Mononuclear cell (primary cell): ENCODE data around the gene ARL15. TPM values are rescaled to one million over a fixed set of nuclear protein-coding genes. Genes with fewer than 3 reads are reported as not detected.

ENCODE experiments used
- H3K27me3 ChIP-seq: 2 replicates; pipeline ENCODE4 v1.6.0; 2011; ENCODE audit warnings: low read length, control low read depth; ENCODE audit not compliant: insufficient read depth
- H3K4me1 ChIP-seq: 2 replicates; pipeline ENCODE4 v1.5.1; 2011; ENCODE audit warnings: mild to moderate bottlenecking, low read length, control low read depth; ENCODE audit not compliant: insufficient read depth
- H3K4me3 ChIP-seq: 2 replicates; pipeline ENCODE4 v1.5.1; 2011; ENCODE audit warnings: mild to moderate bottlenecking, low read length, moderate library complexity
- H3K9me3 ChIP-seq: 2 replicates; pipeline ENCODE4 v1.5.1; 2011; ENCODE audit warnings: low read depth, mild to moderate bottlenecking, control low read depth, low read length
- total RNA-seq: library from RNA; depleted of rRNA; stranded (reverse); fragments of >200 nt; gene quantifications from one replicate; pipeline ENCODE4 v1.2.3, GENCODE V29; 2012

ARL15 gene
- total RNA-seq, 1 donor: 30.3 TPM

GRCh38 chr5:53913941-53914340 lies 396.4 kb downstream of the ARL15 start:
- H3K4me1 ChIP-seq: no peaks in the 10 kb centered on the region
- H3K9me3 ChIP-seq: no peaks in the 10 kb centered on the region
- H3K4me3 ChIP-seq: no peak overlapping the region
- no peaks in the 10 kb centered on the region for H3K27me3 ChIP-seq

- no peaks in the 10 kb centered on the region for H3K4me1 ChIP-seq
- no peaks in the 10 kb centered on the region for H3K9me3 ChIP-seq
- no peaks in the 10 kb centered on the region for H3K27me3 ChIP-seq
- no peak overlapping the region for H3K4me3 ChIP-seq
Observed at GRCh38 chr5:53908757-53909156, 401.6 kb downstream of the ARL15 start.

GRCh38 chr5:53907827-53908226 lies 402.5 kb downstream of the ARL15 start:
- Histone ChIP-seq H3K27me3 (no peaks in the 10 kb centered on the region), H3K4me3 (no peak overlapping the region), H3K4me1 (no peaks in the 10 kb centered on the region), H3K9me3 (no peaks in the 10 kb centered on the region)

GRCh38 chr5:53906736-53907135 lies 403.6 kb downstream of the ARL15 start:
- Histone ChIP-seq H3K4me1 (no peaks in the 10 kb centered on the region), H3K4me3 (no peak overlapping the region), H3K9me3 (no peaks in the 10 kb centered on the region), H3K27me3 (no peaks in the 10 kb centered on the region)

DNA sequence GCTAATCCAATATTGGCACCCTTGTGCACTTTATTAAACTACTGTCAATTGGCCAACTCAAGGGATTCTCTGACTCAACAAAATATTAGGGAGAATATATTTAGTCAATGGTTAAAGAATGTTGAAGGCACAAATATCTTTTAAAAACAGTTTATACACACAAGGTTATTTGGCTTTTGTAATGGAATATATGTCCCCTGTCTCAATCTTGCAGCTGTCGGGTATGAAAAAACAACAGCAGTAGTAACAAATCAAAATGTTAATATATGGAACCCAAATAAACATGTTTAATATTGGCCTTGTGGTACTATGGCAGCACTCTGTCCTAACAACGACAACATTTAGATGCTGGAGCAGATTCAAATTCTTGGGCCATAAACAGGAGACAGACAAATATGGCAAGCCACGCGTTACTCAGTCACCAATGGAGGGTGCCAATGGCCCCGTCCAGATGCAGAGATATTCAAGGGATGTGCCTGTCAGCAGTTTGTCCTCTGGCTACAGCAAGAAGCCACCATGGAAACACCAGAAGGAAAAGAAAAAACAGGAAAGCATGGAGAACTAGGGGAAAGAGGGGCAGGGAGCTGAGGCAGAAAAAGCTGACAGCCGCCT lies 408.0 kb downstream of the ARL15 start:
- no peaks in the 10 kb centered on the region for H3K9me3 ChIP-seq
- H3K27me3 ChIP-seq: no peaks in the 10 kb centered on the region
- no peaks in the 10 kb centered on the region for H3K4me1 ChIP-seq
- H3K4me3 ChIP-seq: no peak overlapping the region

GRCh38 chr5:53900677-53901076 lies 409.7 kb downstream of the ARL15 start:
- Histone ChIP-seq H3K4me3 (no peak overlapping the region), H3K27me3 (no peaks in the 10 kb centered on the region), H3K4me1 (no peaks in the 10 kb centered on the region), H3K9me3 (no peaks in the 10 kb centered on the region)

DNA sequence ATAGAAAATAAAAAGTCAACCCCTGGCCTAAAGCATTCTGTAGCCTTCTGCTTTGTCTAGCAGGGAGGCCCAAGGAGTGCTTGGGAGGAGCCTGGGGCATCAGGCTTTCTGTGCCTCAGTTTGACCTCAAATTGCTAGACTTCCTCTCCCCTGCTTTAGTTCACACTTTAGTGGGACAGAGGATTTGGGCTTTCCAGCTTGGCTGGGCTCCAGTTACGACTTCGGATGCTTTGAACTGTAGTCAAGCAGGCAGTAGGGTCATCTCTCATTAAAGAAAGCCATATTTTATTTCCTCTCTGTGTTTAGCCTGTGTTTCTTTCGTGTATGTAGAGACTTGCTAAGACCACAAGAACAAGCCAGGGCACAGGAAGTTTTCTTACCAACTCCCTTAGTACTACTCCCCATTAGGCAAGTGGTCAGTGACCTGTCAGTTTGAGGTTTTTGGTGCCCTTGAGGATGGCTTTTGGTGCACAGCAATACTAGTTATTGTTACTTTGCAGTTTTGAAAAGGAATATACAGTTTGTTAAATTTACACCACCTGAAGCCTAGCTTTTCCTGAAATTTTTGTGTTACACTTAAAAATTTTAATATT lies 415.2 kb downstream of the ARL15 start:
- H3K27me3 ChIP-seq: no peaks in the 10 kb centered on the region
- H3K4me1 ChIP-seq: no peaks in the 10 kb centered on the region
- no peaks in the 10 kb centered on the region for H3K9me3 ChIP-seq
- H3K4me3 ChIP-seq: no peak overlapping the region

DNA sequence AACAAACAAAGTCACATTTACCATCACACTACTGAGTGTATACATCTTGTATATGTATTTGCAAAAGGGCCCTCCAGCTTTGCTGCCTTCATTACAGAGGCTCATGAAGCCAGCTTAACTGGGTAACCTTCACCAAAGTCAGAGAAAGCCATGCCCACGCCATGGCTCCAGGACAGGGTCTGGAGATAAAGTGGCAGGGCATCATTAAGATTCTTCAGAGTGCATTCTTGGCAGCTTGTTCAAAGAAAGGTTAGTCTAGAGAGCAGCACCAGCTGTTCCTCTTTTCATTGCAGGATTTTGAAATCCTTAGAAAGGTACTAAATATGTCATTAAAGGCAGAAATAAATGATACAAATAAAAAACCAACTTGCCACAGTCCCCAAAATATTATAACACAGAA lies 416.7 kb downstream of the ARL15 start:
- H3K4me1 ChIP-seq: no peaks in the 10 kb centered on the region
- no peaks in the 10 kb centered on the region for H3K27me3 ChIP-seq
- H3K9me3 ChIP-seq: no peaks in the 10 kb centered on the region
- no peak overlapping the region for H3K4me3 ChIP-seq

- Histone ChIP-seq H3K27me3 (no peaks in the 10 kb centered on the region), H3K4me3 (no peak overlapping the region), H3K9me3 (no peaks in the 10 kb centered on the region), H3K4me1 (no peaks in the 10 kb centered on the region)
Observed at GRCh38 chr5:53892224-53892623, 418.1 kb downstream of the ARL15 start.

DNA sequence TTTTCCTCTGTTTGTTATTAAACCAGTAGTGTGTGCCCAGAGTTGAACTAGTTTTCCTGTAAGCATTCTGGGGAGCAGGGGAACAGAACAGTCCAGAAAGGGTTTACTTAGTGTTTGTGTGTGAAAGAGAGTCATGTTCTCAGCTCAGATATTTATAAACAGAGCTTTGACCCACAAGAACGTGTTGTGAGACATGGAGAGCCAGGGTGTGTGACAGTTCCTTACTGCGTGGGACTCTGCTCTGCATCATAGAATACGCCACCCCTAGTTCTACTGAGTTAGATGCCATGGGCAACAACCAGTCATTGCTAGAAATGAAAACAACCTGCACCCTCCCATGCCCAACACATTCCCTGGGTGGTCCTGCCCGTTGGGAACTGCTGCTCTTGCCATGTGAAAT lies 419.2 kb downstream of the ARL15 start:
- Histone ChIP-seq H3K4me1 (no peaks in the 10 kb centered on the region), H3K9me3 (no peaks in the 10 kb centered on the region), H3K4me3 (no peak overlapping the region), H3K27me3 (no peaks in the 10 kb centered on the region)

DNA sequence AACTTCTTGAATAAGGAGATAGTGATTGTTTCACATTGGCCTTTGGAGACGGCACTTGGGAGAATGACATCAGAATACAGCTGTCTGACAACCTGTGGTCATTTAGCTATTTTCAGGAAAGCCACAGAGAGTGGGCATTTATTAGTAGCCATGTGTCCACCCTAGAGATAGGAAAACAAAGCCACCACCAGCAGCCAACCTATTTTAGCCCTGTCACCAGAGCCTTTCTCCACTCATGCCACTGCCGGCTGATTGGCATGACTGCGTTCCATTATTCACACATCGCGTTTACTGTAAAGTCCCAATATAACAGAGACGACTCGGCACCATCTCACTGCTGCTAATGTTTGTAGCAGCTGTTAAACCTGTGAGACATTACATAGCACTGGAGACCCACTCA lies 419.9 kb downstream of the ARL15 start:
- Histone ChIP-seq H3K4me1 (no peaks in the 10 kb centered on the region), H3K4me3 (no peak overlapping the region), H3K9me3 (no peaks in the 10 kb centered on the region), H3K27me3 (no peaks in the 10 kb centered on the region)

DNA sequence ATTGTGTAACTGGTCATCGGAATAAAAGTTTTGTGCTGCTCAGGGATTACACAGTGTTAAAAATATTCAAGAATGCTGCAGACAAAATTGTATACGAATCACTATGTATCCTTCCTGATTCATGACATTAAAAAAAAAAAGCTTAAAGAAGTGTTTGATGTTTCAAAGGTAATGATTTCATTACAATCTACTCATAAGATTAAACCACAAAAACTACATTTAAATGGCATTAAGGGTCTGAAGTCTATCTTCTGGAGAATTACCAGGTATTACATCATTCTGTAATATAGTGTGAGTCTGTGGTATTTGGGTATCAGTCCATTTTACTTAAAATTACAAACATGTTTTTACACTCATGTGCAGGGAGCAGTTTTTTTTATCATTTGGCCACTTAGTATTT lies 425.5 kb downstream of the ARL15 start:
- no peak overlapping the region for H3K4me3 ChIP-seq
- no peaks in the 10 kb centered on the region for H3K27me3 ChIP-seq
- H3K9me3 ChIP-seq: no peaks in the 10 kb centered on the region
- H3K4me1 ChIP-seq: no peaks in the 10 kb centered on the region

DNA sequence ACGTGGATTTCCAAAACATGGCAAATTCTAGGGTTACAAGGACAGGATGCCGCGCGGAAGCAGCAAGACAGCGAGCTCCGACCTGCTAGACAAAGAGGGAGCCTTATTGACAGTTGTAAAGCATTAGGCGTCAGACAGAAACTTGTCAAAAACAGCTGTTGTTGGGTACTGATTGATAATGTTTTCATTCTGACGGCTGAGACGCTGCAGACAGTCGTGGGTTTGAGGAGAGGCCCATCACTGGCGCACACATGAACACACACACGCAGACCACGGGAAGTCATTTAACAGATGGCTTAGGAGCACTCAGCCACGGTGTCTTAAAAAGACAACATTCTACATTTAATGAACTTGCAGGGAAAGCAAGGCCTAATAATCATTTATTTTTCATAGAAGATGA lies 426.0 kb downstream of the ARL15 start:
- Histone ChIP-seq H3K4me3 (no peak overlapping the region), H3K9me3 (no peaks in the 10 kb centered on the region), H3K4me1 (no peaks in the 10 kb centered on the region), H3K27me3 (no peaks in the 10 kb centered on the region)

DNA sequence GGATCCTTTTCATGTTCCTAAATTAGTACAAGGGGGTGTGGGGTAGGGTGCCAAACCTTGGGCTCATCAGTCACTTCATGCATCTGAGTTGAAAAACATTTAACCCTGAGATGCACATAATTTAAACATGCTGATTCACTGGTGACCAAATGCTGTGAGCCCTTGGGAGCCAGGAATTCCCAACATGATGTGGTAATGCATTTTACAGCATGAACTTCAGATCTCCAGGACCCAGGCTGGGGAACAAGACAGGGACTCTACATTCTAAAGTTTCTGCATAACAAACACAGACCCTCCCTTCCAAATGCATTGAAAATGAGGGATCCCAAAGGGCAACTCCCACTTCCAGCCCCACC lies 427.7 kb downstream of the ARL15 start:
- Histone ChIP-seq H3K9me3 (no peaks in the 10 kb centered on the region), H3K27me3 (no peaks in the 10 kb centered on the region), H3K4me3 (no peak overlapping the region), H3K4me1 (no peaks in the 10 kb centered on the region)

- no peaks in the 10 kb centered on the region for H3K9me3 ChIP-seq
- no peak overlapping the region for H3K4me3 ChIP-seq
- no peaks in the 10 kb centered on the region for H3K27me3 ChIP-seq
- H3K4me1 ChIP-seq: no peaks in the 10 kb centered on the region
Observed at GRCh38 chr5:53882006-53882675, 428.2 kb downstream of the ARL15 start.
